Activated CD4-positive, CD25-positive, alpha-beta regulatory T cell treated with anti-CD3 and anti-CD28 coated beads, Interleukin-2, amount 50 U/mL, for 24 hours (primary cell): Measurements from ENCODE around the gene CACNA1G.

ENCODE experiments used
- ATAC-seq, 2 donors: fragments of 150-1000 bp; cut with Tn5 transposase; one replicate each; pipeline ENCODE4 v1.10.0; 2021; ENCODE audit warnings: mild to moderate bottlenecking in 1 of 2, moderate library complexity in 1 of 2

The CACNA1G gene

DNA sequence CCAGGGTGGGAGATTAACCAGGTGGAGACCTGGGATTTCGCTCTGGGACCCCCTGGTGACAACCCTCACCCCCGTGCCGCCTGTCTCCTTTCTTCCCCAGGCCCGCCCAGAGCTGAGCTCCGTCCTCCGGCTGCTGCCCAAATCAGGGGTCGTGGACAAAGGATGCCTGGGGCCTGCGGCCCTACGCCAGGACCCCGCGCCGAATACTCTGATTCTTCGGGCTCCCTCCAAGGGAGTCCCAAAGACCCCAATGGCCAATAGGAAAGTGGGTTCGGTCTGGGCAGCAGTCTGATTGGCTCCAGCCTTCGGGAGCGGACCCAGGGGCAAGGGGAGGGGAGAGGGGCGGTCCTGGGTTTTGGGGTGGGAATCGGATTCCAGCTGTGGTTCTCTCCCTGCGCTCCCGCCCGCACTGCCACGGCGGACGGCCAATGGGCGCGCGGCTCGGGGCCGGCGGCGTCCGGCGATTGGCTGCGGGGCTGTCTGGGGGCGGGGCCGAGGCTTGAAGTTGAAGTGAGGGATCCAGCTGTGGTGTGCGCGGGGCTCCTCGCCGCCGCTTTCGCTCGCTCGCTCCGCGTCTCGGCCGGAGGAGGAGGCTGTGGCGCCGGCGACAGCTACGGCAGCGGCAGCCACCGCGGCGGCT is at the start of gene CACNA1G:
CACNA1G (plus strand) TSS at position 531 of the 640 bp plus-strand sequence. CDS start 745 bp downstream, outside the sequence.
- peak; percentile 93 to 96 for ATAC-seq

DNA sequence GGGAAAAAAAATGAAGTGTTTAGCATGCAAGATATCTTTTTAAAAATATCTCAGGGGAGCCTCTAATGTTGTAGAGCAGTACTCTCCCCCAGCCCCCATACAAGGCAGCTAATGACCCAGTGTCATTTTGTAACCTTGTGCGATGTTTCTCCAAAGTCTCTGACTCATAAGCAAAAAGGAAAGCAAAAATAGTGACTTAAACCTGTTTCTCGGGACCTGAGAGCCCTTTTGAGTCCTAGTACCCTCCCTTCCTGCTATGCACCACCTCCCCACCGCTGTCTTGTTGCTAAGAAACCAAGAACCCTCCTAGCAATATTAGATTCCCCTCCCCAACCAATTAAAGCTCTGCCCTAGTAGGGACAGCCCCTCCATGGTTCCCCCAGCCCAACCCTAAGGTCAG is 49.5 kb upstream of the CACNA1G start:
- ATAC-seq = peak; percentile 86 to 88

DNA sequence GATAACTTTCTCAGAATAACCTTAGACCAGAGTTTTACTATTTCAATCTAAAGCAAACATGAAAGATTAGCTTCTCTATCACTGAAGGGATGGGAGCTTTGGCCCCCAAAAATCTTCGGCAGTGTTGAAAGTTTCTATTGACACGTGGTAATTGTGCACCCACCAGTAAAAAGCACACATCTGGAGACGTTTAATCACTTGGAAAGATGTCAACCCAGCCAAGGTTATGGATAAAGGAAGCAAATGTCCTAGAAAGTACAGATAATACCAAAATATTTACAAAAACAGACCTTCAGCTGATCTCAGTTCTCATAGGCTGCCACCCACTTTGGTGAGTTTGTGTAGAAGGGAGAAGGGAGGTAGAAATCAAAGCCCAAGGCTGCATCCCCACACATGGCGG is 47.0 kb upstream of the CACNA1G start:
- no peak for ATAC-seq

DNA sequence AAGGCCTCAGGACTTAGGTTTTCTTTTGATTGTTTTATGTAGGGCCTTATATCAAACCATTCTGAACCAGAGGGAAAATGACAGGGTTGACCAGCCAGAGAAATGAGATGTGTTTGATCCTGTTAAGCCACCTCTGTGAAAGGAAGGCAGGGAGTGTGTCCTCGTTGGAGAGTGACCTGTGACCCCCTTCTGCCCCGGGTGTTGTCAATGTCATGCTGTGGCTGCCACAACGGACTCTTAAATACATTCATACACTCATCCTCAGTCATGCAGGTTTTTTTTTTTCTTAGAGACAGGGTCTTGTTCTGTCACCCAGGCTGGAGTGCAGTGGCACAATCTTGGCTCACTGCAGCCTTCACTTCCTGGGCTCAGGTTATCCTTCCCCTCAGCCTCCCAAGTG is 46.1 kb upstream of the CACNA1G start:
- ATAC-seq = no peak

DNA sequence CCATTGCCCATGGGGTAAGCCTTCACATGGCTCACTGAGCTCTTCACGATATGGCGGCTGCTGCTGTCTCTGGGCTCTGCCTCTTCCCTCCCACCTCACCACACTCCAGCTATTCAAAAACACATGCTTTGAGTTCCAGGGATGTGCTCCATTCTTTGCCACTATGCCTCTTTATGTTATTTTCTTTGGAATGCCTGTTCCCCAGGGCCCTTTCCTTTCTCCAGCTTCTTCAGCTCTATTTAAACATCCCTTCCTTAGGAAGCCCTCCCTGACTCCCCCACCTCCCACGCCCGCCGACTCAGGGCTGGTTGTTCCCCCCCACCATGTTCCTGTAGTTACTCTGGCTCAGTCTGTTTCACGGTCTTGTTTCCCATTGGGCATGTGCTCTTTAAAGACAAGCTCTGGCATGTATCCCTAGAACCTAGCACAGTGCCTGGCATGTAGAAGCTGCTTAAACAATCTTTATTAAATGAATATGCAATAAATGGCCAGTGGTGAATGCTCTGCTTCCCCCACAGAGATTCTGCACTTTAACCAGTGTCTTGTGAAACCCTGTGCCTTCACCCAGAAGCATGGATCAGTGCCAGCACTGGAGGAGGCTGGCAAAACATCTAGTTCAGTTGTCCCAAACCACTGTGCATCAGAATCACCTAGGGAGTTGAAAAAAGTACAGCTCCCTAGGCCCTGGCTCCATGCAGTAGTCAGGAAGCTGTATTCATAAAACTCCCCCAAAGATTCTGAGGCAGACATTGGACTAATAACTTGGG is 45.4 kb upstream of the CACNA1G start:
- ATAC-seq = no peak

DNA sequence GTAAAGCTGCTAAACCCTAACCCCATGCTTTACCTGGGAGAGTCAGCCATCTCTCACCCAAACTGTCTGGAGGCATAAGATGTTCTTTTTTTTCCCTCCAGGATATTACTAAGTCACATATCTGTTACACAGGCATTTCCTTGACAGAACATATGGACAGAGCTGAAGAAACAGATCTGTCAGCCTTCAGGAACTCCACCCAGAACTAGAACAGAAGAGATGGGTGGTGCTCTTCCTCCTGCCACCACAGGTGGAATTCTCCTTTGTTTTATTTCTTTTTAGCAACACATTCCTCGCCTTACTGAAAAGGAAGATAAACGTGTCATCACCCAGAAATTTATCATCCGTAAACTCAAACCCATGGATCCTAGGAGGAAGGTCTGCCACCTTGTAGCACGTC is 43.5 kb upstream of the CACNA1G start:
- no peak for ATAC-seq

DNA sequence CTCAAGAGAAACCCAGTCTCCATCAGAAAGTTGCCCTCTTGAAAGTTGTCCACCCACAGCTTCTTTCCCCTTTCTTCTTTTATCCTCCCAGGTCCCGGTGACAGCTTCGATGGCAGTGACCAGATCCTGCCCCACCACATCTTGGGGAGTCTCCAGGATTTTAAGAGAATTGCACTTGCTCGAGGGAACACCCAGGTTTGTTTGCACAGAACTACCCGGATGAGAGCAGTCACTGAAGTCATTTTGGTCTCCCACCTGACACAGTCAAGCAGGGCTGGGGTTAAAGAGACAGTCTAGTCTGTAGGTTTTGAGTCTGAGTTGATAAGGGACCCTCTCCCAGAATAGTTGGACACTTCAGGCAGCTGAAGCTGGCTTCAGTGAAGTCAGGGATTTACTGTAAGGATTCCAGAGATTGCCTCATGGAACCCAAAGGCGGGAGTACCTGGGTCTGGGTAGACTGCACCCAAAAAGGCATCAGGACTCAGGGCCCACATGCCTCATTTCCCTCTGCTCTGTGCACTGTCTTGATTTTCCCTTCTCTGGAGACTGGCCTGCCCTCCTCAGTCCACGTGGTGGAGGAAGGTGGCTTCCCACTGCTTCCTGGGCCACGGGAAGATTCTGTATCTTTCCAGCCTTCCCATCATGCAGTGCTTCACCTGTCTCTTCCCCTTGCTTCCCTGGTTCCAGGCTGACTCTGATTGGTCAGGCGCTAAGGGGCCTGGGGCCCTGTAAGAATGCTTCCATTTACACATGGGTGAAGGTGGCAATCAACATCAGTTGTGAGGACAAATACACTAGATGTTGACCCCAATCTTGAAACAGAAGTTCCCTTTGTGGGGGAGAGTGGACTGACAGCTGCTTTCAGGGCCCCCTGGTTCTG is 42.8 kb upstream of the CACNA1G start:
- no peak for ATAC-seq

DNA sequence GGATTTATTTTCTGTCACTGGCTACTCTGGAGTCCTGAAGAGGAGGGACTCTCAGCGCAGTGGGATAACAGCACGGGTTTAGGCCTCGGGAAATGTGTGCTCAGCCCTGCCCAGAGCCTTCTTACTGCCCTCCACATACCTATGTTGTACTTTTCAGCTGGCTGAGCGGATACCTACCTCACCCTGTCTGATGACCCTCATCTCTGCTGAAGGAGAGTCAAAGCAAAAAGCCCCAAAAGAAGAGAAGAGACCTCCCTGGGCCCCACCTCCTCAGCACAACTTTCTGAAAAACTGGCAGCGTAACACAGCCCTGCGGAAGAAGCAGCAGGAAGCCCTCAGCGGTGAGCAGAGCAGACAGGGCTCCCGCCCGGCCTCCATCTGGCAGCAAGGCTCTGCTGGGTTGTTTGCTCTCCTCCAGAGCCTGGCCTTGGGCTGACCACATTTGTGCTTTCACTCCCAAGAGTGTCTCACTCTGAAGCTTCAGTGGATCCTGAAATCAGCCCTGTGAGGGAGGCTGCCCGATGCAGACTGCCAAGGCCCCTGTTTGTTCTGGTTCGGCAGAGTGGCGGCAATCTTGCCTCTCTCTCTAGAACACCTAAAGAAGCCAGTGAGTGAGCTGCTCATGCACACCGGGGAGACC is 42.0 kb upstream of the CACNA1G start:
- no peak for ATAC-seq

DNA sequence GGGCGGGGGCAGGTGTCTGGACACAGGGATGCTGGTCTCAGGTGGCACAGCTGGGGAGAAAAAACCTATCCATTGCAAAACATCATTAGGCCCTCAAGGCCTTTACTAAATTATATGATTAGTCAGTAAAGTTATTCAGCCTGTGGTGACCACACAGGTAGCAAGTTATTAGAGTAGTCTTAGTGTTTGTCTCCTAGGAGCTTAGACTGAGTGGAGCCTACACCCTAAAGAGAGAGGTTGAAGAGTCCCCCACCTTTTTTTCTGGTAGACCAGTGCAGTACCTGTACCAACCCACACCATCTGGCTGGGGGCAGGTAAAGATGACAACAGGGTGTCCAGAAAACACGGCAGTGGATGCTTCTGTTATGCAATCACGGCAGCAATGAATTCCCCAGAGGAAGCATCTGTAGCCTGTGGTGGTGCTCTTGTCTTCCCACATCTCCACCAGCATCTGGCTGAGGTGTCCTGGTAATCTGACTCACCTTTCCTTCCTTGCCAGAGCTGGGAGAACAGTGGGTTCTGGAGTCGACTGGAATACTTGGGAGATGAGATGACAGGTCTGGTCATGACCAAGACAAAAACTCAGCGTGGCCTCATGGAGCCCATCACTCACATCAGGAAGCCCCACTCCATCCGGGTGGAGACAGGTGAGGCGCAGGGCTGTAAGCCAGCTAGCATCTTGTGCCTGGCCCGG is 41.2 kb upstream of the CACNA1G start:
- no peak for ATAC-seq

DNA sequence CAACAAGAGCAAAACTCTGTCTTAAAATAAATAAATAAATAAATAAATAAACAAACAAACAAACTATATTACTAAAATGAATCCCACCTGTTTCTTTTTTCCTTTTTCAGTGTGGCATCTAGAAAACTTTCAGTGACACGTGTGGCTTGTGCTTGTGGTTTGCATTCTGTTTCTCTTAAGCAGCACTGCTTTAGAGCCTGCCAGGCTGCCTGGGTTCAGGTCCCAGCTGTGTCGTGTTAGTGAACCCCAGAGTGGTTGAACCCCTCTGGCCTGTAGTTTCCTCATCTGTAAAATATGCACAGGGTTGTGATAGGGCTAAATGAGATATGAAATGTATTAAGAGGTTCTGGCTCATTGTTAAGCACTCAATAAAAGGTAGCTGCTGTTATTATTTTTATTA is 40.0 kb upstream of the CACNA1G start:
- ATAC-seq = no peak

DNA sequence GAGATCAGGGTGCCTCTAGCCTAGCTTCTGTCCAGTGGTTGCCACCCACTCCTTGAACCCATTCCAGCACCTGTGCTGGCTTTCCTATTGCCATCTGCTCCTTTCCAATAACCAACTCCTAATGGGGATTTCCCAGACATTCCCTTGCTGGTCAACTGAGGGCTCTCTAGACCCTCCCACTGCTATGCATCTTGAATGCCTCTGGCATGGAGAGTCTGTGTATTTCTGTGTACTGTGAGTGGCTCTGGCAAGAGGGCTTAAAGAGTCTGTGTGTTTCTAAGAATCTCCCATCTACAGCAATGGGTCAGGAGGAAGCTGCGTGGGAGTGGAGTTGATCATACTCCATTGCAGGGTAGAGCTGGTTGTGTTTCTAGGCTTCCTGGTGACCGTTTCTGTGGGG is 39.0 kb upstream of the CACNA1G start:
- no peak for ATAC-seq

DNA sequence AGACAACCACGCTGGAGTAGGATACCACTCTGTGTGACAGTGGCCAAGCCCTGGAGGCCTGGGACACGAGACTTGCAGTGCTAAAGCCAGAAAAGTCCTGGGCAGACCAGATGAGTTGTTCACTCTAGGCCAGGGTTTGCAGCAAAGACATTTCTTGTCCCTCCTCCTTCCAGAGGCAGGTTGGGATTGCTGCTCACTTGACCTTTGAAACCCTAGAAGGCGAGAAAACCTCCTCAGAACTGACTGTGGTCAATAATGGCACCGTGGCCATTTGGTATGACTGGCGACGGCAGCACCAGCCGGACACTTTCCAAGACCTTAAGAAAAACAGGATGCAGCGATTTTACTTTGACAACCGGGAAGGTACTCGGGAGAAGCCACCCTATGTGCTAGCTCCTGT is 37.7 kb upstream of the CACNA1G start:
- ATAC-seq = no peak

DNA sequence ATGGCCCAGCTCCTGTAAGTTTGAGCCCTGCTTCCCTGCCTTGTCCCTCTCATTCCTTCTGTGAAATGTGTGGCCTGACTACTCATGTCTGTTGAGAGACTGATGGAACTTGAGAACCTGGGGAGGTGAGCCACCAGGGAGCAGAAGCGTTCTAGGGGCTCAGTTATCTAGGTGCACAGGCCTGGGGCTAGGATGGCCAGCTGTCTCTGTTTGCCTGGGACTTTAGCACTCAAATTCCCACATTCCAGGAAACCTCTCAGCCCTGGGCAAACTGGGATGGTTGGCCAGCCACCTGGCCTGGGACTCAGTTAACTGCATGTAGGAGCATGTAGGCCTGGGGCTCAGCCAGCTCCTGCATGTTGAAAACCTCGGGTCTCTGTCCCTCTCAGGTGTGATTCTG is 37.3 kb upstream of the CACNA1G start:
- no peak for ATAC-seq

DNA sequence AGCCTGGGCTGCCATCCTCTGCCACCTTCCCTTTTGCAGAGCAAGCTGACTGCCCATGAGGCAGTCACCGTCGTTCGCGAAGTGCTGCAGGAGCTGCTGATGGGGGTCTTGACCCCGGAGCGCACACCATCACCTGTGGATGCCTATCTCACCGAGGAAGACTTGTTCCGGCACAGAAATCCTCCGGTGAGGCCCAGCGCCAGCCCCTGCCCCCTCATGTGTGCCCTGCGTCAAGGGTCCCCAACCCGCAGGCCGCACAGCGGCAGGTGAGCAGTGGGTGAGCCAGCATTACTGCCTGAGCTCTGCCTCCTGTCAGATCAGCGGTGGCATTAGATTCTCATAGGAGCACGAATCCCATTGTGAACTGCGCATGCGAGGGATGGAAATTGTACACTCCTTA is 35.7 kb upstream of the CACNA1G start:
- ATAC-seq = no peak

DNA sequence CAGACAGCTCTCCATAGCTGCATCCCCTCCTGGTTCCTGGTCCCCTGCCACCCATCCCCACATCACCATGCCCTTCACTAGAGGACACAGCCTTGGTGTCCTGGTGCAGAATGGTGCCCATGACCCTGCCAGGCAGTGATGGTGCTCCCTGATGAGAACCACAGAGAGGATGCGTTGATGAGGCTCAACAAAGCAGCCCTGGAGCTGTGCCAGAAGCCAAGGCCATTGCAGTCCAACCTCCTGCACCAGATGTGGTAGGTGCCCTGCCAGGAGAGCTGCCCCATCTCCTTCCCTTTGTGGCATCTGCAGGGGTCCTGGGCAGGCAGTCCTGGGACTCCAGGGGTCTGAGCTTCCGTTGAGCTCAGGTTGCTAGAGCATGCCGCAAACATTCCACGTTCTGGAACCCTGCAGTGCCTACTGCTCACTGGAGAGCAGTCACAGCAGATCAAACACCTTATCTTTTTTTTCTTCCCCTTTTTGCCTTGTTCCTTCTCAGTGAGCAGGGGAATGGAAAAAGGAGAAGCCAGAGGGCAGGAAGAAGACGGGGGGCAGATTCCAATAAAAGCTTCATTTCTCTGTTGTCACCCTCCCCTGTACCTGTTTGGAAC is 33.3 kb upstream of the CACNA1G start:
- ATAC-seq = no peak

DNA sequence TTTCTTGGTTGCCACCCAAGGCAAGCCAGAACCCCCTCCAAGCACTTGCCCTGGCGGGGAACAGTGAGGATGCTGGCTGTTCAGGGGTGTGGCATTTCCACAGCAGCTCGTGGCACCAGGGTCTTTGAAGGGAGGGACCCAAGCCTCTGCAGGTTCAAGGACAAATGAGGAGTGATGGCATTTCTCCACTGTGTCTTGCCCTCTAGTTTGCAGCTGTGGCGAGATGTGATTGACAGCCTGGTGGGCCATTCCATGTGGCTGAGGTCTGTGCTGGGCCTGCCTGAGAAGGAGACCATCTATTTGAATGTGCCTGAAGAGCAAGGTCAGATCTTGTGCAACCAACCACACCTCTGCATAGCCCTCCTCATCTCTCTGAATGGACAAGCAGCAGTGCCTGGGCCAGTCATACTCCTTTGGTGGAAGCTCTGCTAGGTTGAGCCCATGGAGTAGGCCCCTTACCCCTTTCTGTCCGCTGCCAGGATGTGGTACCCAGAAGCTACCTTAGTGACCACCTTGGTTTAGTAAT is 32.5 kb upstream of the CACNA1G start:
- no peak for ATAC-seq

DNA sequence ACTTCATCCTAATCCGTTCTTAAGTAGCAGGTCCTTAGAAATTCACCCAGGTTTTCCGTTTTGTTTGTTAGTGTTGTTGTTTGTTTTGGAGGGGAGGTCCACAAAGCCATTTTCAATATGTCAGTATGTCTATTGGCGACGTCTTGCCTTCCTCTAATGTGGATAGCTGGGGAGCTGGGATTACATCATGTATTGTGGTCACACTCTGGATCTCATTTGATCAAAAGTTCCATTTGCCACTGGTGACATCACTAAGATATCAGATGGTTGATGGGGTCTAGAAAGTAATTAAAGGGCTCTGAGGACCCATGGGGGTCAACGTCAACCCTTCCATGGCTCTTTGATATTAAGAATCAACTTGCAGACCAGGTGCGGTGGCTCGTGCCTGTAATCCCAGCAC is 30.7 kb upstream of the CACNA1G start:
- ATAC-seq = no peak

DNA sequence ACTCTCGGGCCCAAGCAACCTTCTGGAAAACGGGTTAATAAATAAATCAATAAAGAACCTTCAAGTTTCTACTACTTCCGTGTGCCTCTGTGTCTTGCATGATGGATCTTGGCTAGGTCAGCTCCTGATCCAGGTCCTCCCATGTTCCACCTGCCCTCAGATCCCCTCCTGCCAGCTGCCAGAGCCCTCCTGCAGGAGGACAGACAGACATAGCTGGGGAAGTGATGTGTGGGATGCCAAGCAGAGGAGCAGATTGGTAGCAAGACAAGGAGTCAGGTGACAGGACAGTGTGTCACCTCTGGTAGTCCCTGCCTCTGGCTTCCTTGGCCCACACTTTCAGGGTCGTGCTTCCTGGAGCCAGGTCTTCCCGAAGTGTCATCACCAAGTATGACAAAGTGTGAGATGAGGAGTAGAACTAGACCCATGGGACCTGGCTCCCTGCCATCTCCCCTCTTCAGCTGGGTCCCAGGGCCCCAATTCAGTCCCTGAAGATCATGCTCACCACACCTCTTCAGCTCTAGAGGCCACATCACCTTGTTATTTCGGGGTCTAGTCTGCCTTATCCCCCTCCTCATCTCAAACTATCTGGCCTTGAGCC is 29.0 kb upstream of the CACNA1G start:
- ATAC-seq = no peak

DNA sequence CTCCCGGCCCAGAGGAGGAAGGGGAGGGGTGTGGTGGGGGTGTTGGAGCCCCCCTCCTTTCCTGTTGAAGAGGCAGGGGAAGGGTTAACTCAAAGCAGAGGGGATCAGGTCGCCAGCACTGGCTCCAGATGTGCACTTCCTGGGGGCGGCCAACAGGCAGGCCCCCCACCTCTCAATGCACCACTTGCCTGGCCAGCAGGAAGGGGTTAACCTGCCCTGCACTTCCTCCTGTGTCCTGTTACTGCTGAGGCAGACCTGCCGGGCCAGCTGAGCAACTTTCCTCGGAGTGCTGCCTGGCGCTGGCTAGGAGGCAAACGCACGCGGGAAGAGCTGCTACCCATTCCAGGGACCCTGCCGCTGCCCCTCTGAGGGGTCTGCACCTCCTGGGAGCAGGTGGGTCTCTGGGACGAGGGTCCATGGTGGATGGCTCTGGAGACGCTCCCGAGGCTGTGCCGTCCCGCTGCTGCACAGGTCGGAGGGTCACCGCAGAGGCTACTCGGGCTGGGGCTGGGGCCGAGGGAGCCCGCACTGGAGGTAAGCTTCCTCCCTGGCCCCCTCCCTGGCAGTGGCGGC is 28.0 kb upstream of the CACNA1G start, which contains the start of gene EPN3:
EPN3 (plus strand) TSS at position 284 of the 573 bp plus-strand sequence. CDS start 3,822 bp downstream, outside the sequence.
- no peak for ATAC-seq

DNA sequence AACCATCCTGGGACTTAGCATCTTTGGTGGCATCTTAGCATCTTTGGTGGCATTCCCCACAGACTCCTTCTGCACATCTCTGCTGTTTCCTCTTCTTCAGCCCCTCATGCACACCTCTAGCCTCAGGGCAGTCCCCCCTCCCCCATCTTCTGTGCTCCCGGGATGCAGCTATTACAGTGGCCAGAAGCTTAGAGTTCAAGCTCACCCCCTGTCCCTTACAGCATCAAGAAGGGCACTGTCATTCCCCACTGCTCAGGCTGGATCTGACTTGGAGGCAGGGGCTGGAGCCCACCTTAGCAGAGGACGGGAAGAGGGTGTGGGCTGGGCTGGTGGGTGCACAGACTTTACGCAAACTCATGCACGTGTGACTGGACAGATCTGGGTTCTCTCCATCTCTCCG is 27.3 kb upstream of the CACNA1G start:
- no peak for ATAC-seq

DNA sequence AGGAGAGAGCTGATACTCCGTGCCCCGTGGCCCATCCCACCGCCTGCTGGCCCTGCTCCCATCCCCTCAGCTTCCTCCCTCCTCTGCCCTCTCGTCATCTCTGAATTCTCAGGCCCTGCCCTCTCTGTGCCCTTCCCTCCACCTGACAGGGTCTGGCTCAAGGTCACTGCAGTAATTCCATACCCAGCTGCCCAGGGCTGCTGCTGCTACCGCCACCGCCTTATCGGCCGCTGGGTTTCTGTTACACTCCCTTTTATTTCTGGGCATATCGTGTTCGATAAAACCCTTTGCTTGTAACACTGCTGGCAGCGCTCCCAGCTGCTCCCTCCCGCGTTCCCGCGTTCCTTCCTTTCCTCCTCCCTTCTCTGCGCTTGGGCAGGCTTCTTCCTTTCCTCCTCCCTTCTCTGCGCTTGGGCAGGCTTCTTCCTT is 26.8 kb upstream of the CACNA1G start:
- no peak for ATAC-seq
